Brain pericyte (primary cell): ENCODE data around the gene JMY.
"Not testable (repeated sequence)": the region's sequence is repeated elsewhere in the genome, so short reads cannot be mapped to it uniquely, and the experiment has no call there.

Experiments used
- DNase-seq: peaks from one replicate; pipeline ENCODE4 v3.0.0-alpha.2; 2012; ENCODE audit warnings: low read depth, low spot score

Gene JMY

GRCh38 chr5:79237740-79238560 lies 2.0 kb downstream of the JMY start:
- DNase-seq, result no peak

- DNase-seq, result no peak
Measured at GRCh38 chr5:79240561-79240960, 4.6 kb downstream of the JMY start.

GRCh38 chr5:79241535-79241979 lies 5.6 kb downstream of the JMY start:
- no peak for DNase-seq

- no peak for DNase-seq
Measured at GRCh38 chr5:79242242-79243039, 6.5 kb downstream of the JMY start.

- DNase-seq, result no peak
Measured at GRCh38 chr5:79243224-79243623, 7.3 kb downstream of the JMY start.

- DNase-seq, result not testable (repeated sequence)
Measured at GRCh38 chr5:79254067-79254466, 18.1 kb downstream of the JMY start.

GRCh38 chr5:79255786-79256557 lies 20.0 kb downstream of the JMY start:
- no peak for DNase-seq

- no peak for DNase-seq
Measured at GRCh38 chr5:79256563-79256962, 20.6 kb downstream of the JMY start.

GRCh38 chr5:79257314-79257713 lies 21.4 kb downstream of the JMY start:
- no peak for DNase-seq

GRCh38 chr5:79258801-79259200 lies 22.9 kb downstream of the JMY start:
- DNase-seq, result no peak

- DNase-seq, result no peak
Measured at GRCh38 chr5:79259383-79259782, 23.5 kb downstream of the JMY start.

- DNase-seq, result no peak
Measured at GRCh38 chr5:79259810-79260209, 23.9 kb downstream of the JMY start.

- no peak for DNase-seq
Measured at GRCh38 chr5:79261897-79262296, 26.0 kb downstream of the JMY start.

- no peak for DNase-seq
Measured at GRCh38 chr5:79263290-79263689, 27.4 kb downstream of the JMY start.

- no peak for DNase-seq
Measured at GRCh38 chr5:79267180-79267579, 31.2 kb downstream of the JMY start.

- DNase-seq, result no peak
Measured at GRCh38 chr5:79269733-79270166, 33.8 kb downstream of the JMY start.

- no peak for DNase-seq
Measured at GRCh38 chr5:79273341-79273740, 37.4 kb downstream of the JMY start.

GRCh38 chr5:79284846-79285245 lies 48.9 kb downstream of the JMY start:
- DNase-seq, result no peak

GRCh38 chr5:79285285-79285684 lies 49.4 kb downstream of the JMY start:
- no peak for DNase-seq

- no peak for DNase-seq
Measured at GRCh38 chr5:79285833-79286232, 49.9 kb downstream of the JMY start.

- no peak for DNase-seq
Measured at GRCh38 chr5:79287380-79287779, 51.4 kb downstream of the JMY start.

- DNase-seq, result no peak
Measured at GRCh38 chr5:79287907-79288306, 52.0 kb downstream of the JMY start.
